ENCODE results near the gene UBAP2. TPM values are rescaled to one million over a fixed set of nuclear protein-coding genes. Genes with fewer than 3 reads are reported as not detected.
"Not testable (repeated sequence)": the region's sequence is repeated elsewhere in the genome, so short reads cannot be mapped to it uniquely, and the experiment has no call there.

The UBAP2 gene
- total RNA-seq, 1 experiment from 2014 or later = 12.3 TPM

GRCh38 chr9:34049630-34050384 is 1.1 kb upstream of the UBAP2 start:
- DNase-seq (ENCODE audit: low read depth) = no peak

- peak; percentile 27 for DNase-seq (ENCODE audit: low read depth)
Observed at GRCh38 chr9:34047864-34048726, 592 bp downstream of the UBAP2 start.

- peak; percentile 17 for DNase-seq (ENCODE audit: low read depth)
Observed at GRCh38 chr9:34046784-34047379, 1.8 kb downstream of the UBAP2 start.

GRCh38 chr9:34045903-34046302 is 2.8 kb downstream of the UBAP2 start:
- no peak for DNase-seq (ENCODE audit: low read depth)

- not testable (repeated sequence) for DNase-seq (ENCODE audit: low read depth)
Observed at GRCh38 chr9:34042074-34042473, 6.6 kb downstream of the UBAP2 start.

GRCh38 chr9:34038851-34039250 is 9.8 kb downstream of the UBAP2 start:
- not testable (repeated sequence) for DNase-seq (ENCODE audit: low read depth)

- DNase-seq (ENCODE audit: low read depth) = no peak
Observed at GRCh38 chr9:34037626-34038025, 11.1 kb downstream of the UBAP2 start.

- DNase-seq (ENCODE audit: low read depth) = no peak
Observed at GRCh38 chr9:34036625-34037024, 12.1 kb downstream of the UBAP2 start.

- no peak for DNase-seq (ENCODE audit: low read depth)
Observed at GRCh38 chr9:34035656-34036055, 13.0 kb downstream of the UBAP2 start.

- no peak for DNase-seq (ENCODE audit: low read depth)
Observed at GRCh38 chr9:34034698-34035065, 14.0 kb downstream of the UBAP2 start.

- DNase-seq (ENCODE audit: low read depth) = no peak
Observed at GRCh38 chr9:34032631-34033030, 16.1 kb downstream of the UBAP2 start.

GRCh38 chr9:34027845-34028574 is 20.7 kb downstream of the UBAP2 start:
- DNase-seq (ENCODE audit: low read depth) = no peak

- no peak for DNase-seq (ENCODE audit: low read depth)
Observed at GRCh38 chr9:34025811-34026210, 22.9 kb downstream of the UBAP2 start.

- no peak for DNase-seq (ENCODE audit: low read depth)
Observed at GRCh38 chr9:34025062-34025461, 23.6 kb downstream of the UBAP2 start.

- DNase-seq (ENCODE audit: low read depth) = not testable (repeated sequence)
Observed at GRCh38 chr9:34024476-34024875, 24.2 kb downstream of the UBAP2 start.

- DNase-seq (ENCODE audit: low read depth) = no peak
Observed at GRCh38 chr9:34016149-34016548, 32.5 kb downstream of the UBAP2 start.

GRCh38 chr9:34010979-34011378 is 37.7 kb downstream of the UBAP2 start:
- no peak for DNase-seq (ENCODE audit: low read depth)

GRCh38 chr9:34001951-34002350 is 46.7 kb downstream of the UBAP2 start:
- no peak for DNase-seq (ENCODE audit: low read depth)

GRCh38 chr9:34001298-34001697 is 47.4 kb downstream of the UBAP2 start:
- no peak for DNase-seq (ENCODE audit: low read depth)

GRCh38 chr9:33995449-33995848 is 53.2 kb downstream of the UBAP2 start:
- no peak for DNase-seq (ENCODE audit: low read depth)

GRCh38 chr9:33993104-33993503 is 55.6 kb downstream of the UBAP2 start:
- no peak for DNase-seq (ENCODE audit: low read depth)

GRCh38 chr9:33992632-33993031 is 56.1 kb downstream of the UBAP2 start:
- DNase-seq (ENCODE audit: low read depth) = no peak

Measured in RPMI7951 (cell line).